ENCODE measurements around the gene TBX2. TPM values are rescaled to one million over a fixed set of nuclear protein-coding genes. Genes with fewer than 3 reads are reported as not detected.

TBX2 gene
- total and polyA plus RNA-seq, 2 of the 13 experiments (the other 11 are each of a cell fraction or from before 2014, with no cell fraction given): 2.8 to 15.3 TPM

GRCh38 chr17:61410141-61411010 is 10.7 kb downstream of the TBX2 start (continued):
- TF ChIP-seq ZNF281 (CRISPR knock-in tag; IDR thresholded peaks at IDR 0.05; ENCODE audit: borderline replicate concordance): no peak
- TF ChIP-seq ZNF142 (CRISPR knock-in tag; IDR thresholded peaks at IDR 0.05): no peak
- no peak for TF ChIP-seq MBD4 (IDR thresholded peaks at IDR 0.05; ENCODE audit: borderline replicate concordance, low read length)
- TF ChIP-seq HDAC1 (CRISPR knock-in tag; IDR thresholded peaks at IDR 0.05): peak; percentile 28; the same call in 1 of the 2 replicates
- no peak for TF ChIP-seq ARID3A (IDR thresholded peaks at IDR 0.05; ENCODE audit: low read depth, low read length)
- no peak for TF ChIP-seq KLF15 (CRISPR knock-in tag; IDR thresholded peaks at IDR 0.05; ENCODE audit: borderline replicate concordance)
- TF ChIP-seq TAF1 (CRISPR knock-in tag; IDR thresholded peaks at IDR 0.05): no peak
- TF ChIP-seq CBX2 (IDR thresholded peaks at IDR 0.05; ENCODE audit: low read depth, low read length): no peak
- TF ChIP-seq CBX2 (CRISPR knock-in tag; IDR thresholded peaks at IDR 0.05; ENCODE audit: low read depth): no peak
- TF ChIP-seq ZGPAT (CRISPR knock-in tag; IDR thresholded peaks at IDR 0.05): no peak
- TF ChIP-seq ZNF572 (CRISPR knock-in tag; IDR thresholded peaks at IDR 0.05): no peak
- no peak for TF ChIP-seq NFIB (CRISPR knock-in tag; IDR thresholded peaks at IDR 0.05; ENCODE audit: borderline replicate concordance)
- TF ChIP-seq SSRP1 (CRISPR knock-in tag; IDR thresholded peaks at IDR 0.05): no peak
- no peak for TF ChIP-seq MAFF (IDR thresholded peaks at IDR 0.05; ENCODE audit: low read depth, low read length)
- TF ChIP-seq AGO1 (IDR thresholded peaks at IDR 0.05; ENCODE audit: low read depth, low read length, poor library complexity, severe bottlenecking): peak; percentile 25
- TF ChIP-seq ZNF446 (CRISPR knock-in tag; IDR thresholded peaks at IDR 0.05): no peak
